HL-60 (cell line): Measurements from ENCODE around the gene AHDC1.

Source experiments
- POLR2AphosphoS5 ChIP-seq: IDR thresholded peaks from 2 replicates; pipeline ENCODE4 v1.6.1; 2012; ENCODE audit warnings: low read depth
- TF ChIP-seq, protein P1 (sequence below): IDR thresholded peaks from one replicate; pipeline ENCODE4 v1.5.1; 2011; ENCODE audit warnings: low read length, control low read depth, inconsistent platforms; ENCODE audit not compliant: insufficient read depth
- TF ChIP-seq, protein P2 (sequence below): IDR thresholded peaks from 2 replicates; pipeline ENCODE4 v1.6.1; 2012; ENCODE audit warnings: low read depth; ENCODE audit not compliant: insufficient replicate concordance

DNA sequence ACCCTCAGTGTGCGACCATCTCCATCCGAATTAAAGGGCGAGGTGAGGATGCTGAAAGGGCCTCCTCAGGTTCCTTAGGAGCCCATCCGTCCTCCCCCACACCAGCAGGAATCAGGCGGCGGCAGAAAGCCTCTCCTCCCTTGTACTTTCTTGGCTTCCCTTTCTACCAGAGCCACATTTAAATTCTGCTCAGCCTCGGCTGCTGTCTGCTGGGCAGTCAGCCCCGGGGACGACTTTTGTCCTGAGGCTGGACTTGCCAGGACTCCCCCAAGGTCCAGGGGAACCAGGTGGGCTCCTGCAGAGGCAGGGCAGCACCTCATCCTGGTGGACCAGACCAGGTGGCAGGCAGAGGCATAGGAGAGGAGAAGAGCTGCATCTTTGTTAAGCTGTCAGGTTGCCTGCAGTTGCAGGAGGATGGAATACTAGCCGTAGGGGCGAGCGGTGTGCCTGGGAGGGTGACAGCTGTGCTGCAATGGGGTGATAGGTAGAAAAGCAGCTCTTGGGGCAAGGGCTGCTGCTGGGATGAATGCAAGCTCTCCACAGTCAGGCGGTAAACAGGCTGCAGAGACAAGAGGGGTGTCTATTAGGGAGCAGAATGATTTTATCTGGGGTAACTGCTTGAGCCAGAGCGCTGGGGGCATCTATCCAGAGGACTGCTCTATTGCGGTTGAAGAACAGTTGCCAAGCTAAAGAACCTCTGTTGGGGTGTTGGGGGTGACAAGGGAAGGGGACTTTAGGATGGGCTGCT is 67.8 kb downstream of the AHDC1 start:
- TF ChIP-seq, protein P1, sequence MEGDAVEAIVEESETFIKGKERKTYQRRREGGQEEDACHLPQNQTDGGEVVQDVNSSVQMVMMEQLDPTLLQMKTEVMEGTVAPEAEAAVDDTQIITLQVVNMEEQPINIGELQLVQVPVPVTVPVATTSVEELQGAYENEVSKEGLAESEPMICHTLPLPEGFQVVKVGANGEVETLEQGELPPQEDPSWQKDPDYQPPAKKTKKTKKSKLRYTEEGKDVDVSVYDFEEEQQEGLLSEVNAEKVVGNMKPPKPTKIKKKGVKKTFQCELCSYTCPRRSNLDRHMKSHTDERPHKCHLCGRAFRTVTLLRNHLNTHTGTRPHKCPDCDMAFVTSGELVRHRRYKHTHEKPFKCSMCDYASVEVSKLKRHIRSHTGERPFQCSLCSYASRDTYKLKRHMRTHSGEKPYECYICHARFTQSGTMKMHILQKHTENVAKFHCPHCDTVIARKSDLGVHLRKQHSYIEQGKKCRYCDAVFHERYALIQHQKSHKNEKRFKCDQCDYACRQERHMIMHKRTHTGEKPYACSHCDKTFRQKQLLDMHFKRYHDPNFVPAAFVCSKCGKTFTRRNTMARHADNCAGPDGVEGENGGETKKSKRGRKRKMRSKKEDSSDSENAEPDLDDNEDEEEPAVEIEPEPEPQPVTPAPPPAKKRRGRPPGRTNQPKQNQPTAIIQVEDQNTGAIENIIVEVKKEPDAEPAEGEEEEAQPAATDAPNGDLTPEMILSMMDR: no peak
- TF ChIP-seq POLR2AphosphoS5: no peak
- TF ChIP-seq, protein P2, sequence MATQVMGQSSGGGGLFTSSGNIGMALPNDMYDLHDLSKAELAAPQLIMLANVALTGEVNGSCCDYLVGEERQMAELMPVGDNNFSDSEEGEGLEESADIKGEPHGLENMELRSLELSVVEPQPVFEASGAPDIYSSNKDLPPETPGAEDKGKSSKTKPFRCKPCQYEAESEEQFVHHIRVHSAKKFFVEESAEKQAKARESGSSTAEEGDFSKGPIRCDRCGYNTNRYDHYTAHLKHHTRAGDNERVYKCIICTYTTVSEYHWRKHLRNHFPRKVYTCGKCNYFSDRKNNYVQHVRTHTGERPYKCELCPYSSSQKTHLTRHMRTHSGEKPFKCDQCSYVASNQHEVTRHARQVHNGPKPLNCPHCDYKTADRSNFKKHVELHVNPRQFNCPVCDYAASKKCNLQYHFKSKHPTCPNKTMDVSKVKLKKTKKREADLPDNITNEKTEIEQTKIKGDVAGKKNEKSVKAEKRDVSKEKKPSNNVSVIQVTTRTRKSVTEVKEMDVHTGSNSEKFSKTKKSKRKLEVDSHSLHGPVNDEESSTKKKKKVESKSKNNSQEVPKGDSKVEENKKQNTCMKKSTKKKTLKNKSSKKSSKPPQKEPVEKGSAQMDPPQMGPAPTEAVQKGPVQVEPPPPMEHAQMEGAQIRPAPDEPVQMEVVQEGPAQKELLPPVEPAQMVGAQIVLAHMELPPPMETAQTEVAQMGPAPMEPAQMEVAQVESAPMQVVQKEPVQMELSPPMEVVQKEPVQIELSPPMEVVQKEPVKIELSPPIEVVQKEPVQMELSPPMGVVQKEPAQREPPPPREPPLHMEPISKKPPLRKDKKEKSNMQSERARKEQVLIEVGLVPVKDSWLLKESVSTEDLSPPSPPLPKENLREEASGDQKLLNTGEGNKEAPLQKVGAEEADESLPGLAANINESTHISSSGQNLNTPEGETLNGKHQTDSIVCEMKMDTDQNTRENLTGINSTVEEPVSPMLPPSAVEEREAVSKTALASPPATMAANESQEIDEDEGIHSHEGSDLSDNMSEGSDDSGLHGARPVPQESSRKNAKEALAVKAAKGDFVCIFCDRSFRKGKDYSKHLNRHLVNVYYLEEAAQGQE: no peak
